ENCODE measurements around the gene ZNFX1. TPM values are rescaled to one million over a fixed set of nuclear protein-coding genes. Genes with fewer than 3 reads are reported as not detected.

Gene ZNFX1
- total and polyA plus RNA-seq, 9 of the 15 experiments (the other 6 are each of a cell fraction or from before 2014, with no cell fraction given): 3.8 to 13.8 (median 10.3) TPM

DNA sequence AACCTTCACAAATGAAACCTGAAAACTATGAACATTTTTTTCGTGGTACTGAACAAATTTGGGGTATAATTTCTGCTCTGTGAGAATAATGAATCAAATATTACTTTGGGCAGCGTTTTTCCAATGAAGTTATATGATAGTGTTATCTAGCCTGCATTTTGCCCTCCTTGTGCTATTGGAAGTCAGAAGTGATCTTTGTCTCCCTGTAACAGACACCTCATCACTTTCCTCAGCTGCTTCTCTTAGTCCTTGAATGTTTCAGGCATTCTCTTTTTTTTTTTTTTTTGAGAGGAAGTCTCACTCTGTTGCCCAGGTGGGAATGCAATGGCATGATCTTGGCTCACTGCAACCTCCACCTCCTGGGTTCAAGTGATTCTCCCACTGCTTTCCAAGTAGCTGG is 48.5 kb downstream of the ZNFX1 start (continued):
- TF ChIP-seq JUN (IDR thresholded peaks at IDR 0.05; ENCODE audit: borderline replicate concordance, low read depth, low read length) (no peak), JUN (CRISPR knock-in tag; IDR thresholded peaks at IDR 0.05; ENCODE audit: borderline replicate concordance) (no peak), ZNF174 (CRISPR knock-in tag; IDR thresholded peaks at IDR 0.05) (no peak)
- TF ChIP-seq, protein P1, sequence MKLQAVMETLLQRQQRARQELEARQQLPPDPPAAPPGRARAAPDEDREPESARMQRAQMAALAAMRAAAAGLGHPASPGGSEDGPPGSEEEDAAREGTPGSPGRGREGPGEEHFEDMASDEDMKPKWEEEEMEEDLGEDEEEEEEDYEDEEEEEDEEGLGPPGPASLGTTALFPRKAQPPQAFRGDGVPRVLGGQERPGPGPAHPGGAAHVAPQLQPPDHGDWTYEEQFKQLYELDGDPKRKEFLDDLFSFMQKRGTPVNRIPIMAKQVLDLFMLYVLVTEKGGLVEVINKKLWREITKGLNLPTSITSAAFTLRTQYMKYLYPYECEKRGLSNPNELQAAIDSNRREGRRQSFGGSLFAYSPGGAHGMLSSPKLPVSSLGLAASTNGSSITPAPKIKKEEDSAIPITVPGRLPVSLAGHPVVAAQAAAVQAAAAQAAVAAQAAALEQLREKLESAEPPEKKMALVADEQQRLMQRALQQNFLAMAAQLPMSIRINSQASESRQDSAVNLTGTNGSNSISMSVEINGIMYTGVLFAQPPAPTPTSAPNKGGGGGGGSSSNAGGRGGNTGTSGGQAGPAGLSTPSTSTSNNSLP (IDR thresholded peaks at IDR 0.05; ENCODE audit: borderline replicate concordance, low read depth, low read length): no peak

GRCh38 chr20:49228676-49229075 is 49.2 kb downstream of the ZNFX1 start:
- ATAC-seq (no peak), DNase-seq (ENCODE audit: extremely low read depth in 1 of 4, low spot score in 3 of 4) (no peak), FAIRE-seq (no peak)
- WGBS (ENCODE audit: insufficient coverage, low coverage, missing lambda C conversion rate): 97% methylated on average over 7 of the region's 9 CpGs
- TF ChIP-seq HNRNPUL1 (IDR thresholded peaks at IDR 0.05; ENCODE audit: low read length): no peak
- peak; percentile 53 for TF ChIP-seq RBFOX2 (IDR thresholded peaks at IDR 0.05; ENCODE audit: low read depth, low read length)
- 0 out of 2 replicates have a peak, but pooled peaks have one; percentile 17 for TF ChIP-seq POLR2G (IDR thresholded peaks at IDR 0.05; ENCODE audit: low read depth, low read length)
- no peaks in the 10 kb centered on the region for H3K9me3 ChIP-seq (replicated peaks; ENCODE audit: control insufficient read depth, insufficient read depth, low read depth, low read length)
- no peak overlapping the region for H3K9ac ChIP-seq (ENCODE audit: insufficient read depth in 1 of 2, low read depth in 2 of 2, low read length in 2 of 2)
- intact Hi-C loops (cut with micrococcal nuclease) (no loop called here), in situ Hi-C loops (cut with MboI) (no loop called here)
- peaks cover 0 to 4% of the 10 kb centered on the region in 2 experiments; a peak in 1 of 5 replicates for H3K4me1 ChIP-seq (replicated peaks in 1 of 2; ENCODE audit: control insufficient read depth in 2 of 2, insufficient read depth in 2 of 2, low read length in 2 of 2)
- no peaks in the 10 kb centered on the region for H4K20me1 ChIP-seq (replicated peaks; ENCODE audit: control insufficient read depth, insufficient read depth, low read length)
- ChIA-PET POLR2A (interaction anchor here (0.6 to 0.9 kb wide), 2 partner anchors 9 to 1105 kb away, joined by 4 to 5 read pairs; no protein-coding TSS in a partner anchor), CTCF (ENCODE audit: low intra/inter-chr PET ratio) (no interaction called here)
- no peak overlapping the region for H3K4me2 ChIP-seq (ENCODE audit: insufficient read depth, low read length)
- H3K9me1 ChIP-seq (ENCODE audit: control insufficient read depth, insufficient read depth, low read length): no peaks in the 10 kb centered on the region
- H3K4me3 ChIP-seq: no peak overlapping the region
- no peak overlapping the region for H3K27ac ChIP-seq (ENCODE audit: extremely low read depth, low read depth, low read length)
- H3K36me3 ChIP-seq (ENCODE audit: control insufficient read depth, insufficient read depth, low read length): peaks cover 85% of the 10 kb centered on the region
- H3K27me3 ChIP-seq (ENCODE audit: control insufficient read depth in 2 of 2, insufficient read depth in 2 of 2, low read length in 2 of 2): no peaks in the 10 kb centered on the region
- H2AFZ ChIP-seq (ENCODE audit: low read depth, low read length): no peak overlapping the region
- H3K79me2 ChIP-seq (ENCODE audit: control insufficient read depth, insufficient read depth, low read length): no peaks in the 10 kb centered on the region
- no TSS peak for BruUV-seq (replicated peaks)
